Activated CD8-positive, alpha-beta T cell treated with anti-CD3 and anti-CD28 coated beads for 36 hours (primary cell): ENCODE results near the gene SLC35G6. TPM values are rescaled to one million over a fixed set of nuclear protein-coding genes. Genes with fewer than 3 reads are reported as not detected.

ENCODE experiments used
- ATAC-seq: fragments of 200-7000 bp; cut with Tn5 transposase; one replicate; pipeline ENCODE4 v1.10.0; 2021; ENCODE audit warnings: mild to moderate bottlenecking, moderate library complexity
- CTCF ChIA-PET: fragments of 350-600 bp; sonication (Branson Sonifier 250); formaldehyde crosslinking; loops from one replicate; lab custom pipeline; 2021; ENCODE audit warnings: antibody characterized with exemption; lab: Charles Lee
- POLR2A ChIA-PET: fragments of 350-600 bp; sonication (Branson Sonifier 250); formaldehyde crosslinking; loops from one replicate; lab custom pipeline; 2021; ENCODE audit warnings: antibody characterized with exemption; lab: Charles Lee
- DNase-seq: peaks from one replicate; pipeline ENCODE4 v3.0.0-alpha.2; 2020
- H3K27ac Mint-ChIP-seq: one replicate; pipeline ENCODE4 v1.8.0; 2021; ENCODE audit warnings: mild to moderate bottlenecking, mixed read lengths
- H3K27me3 Mint-ChIP-seq: one replicate; pipeline ENCODE4 v1.8.0; 2021; ENCODE audit warnings: mixed read lengths
- H3K36me3 Mint-ChIP-seq: one replicate; pipeline ENCODE4 v1.8.0; 2021; ENCODE audit warnings: low read depth, mixed read lengths
- H3K4me1 Mint-ChIP-seq: one replicate; pipeline ENCODE4 v1.8.0; 2021; ENCODE audit warnings: low read depth, mixed read lengths
- H3K4me3 Mint-ChIP-seq: one replicate; pipeline ENCODE4 v1.8.0; 2021; ENCODE audit warnings: mild to moderate bottlenecking, moderate library complexity, mixed read lengths
- H3K9me3 Mint-ChIP-seq: one replicate; pipeline ENCODE4 v1.8.0; 2021; ENCODE audit warnings: mixed read lengths
- CTCF ChIP-seq: fragments of 200-600 bp; IDR thresholded peaks from one replicate; pipeline ENCODE4 v1.8.0; 2022; ENCODE audit warnings: antibody characterized with exemption, mild to moderate bottlenecking
- intact Hi-C: fragments of 100-400 bp; cut with micrococcal nuclease; formaldehyde crosslinking; loops from one replicate; pipeline ENCODE4 v1.10.0; 2022
- total RNA-seq, 2 experiments: library from RNA; stranded (reverse); gene quantifications; one replicate each; pipeline ENCODE4 v1.2.3, GENCODE V29; 2021

SLC35G6 gene
- total RNA-seq, 2 experiments from 2014 or later: not detected

GRCh38 chr17:7437369-7437863, 43.8 kb upstream of the SLC35G6 start:
- peak overlapping the region; percentile 94 for H3K4me3 Mint-ChIP-seq
- H3K27ac Mint-ChIP-seq: no peak overlapping the region
- ChIA-PET CTCF (interaction anchor here (0.6 to 4.4 kb wide), 33 partner anchors 8 to 152 kb away, joined by 3 to 68 read pairs (median 5); partner anchors contain the start of genes CHRNB1, MPDU1, NEURL4 and POLR2A), POLR2A (interaction anchor here (0.6 to 8.8 kb wide), 21 partner anchors 8 to 396 kb away, joined by 3 to 83 read pairs (median 5); partner anchors contain the start of genes CHRNB1, MPDU1, POLR2A and SENP3)
- H3K36me3 Mint-ChIP-seq: peaks cover 21% of the 10 kb centered on the region
- DNase-seq: peak; percentile 16
- intact Hi-C loops: loop anchor here (5.0 kb wide), 3 partner anchors 45 to 125 kb away; partner anchors contain the start of genes KCTD11, POLR2A, SENP3 and SLC35G6
- H3K4me1 Mint-ChIP-seq: peaks cover 31% of the 10 kb centered on the region
- no peaks in the 10 kb centered on the region for H3K9me3 Mint-ChIP-seq
- no peak for ATAC-seq
- H3K27me3 Mint-ChIP-seq: peaks cover 29% of the 10 kb centered on the region
- no peak for TF ChIP-seq CTCF

GRCh38 chr17:7437950-7438614, 43.2 kb upstream of the SLC35G6 start:
- H3K4me3 Mint-ChIP-seq: peak overlapping the region; percentile 94
- TF ChIP-seq CTCF: no peak
- no peaks in the 10 kb centered on the region for H3K9me3 Mint-ChIP-seq
- intact Hi-C loops: loop anchor here (5.0 kb wide), 3 partner anchors 44 to 124 kb away; partner anchors contain the start of genes KCTD11, POLR2A, SENP3 and SLC35G6
- peaks cover 21% of the 10 kb centered on the region for H3K36me3 Mint-ChIP-seq
- DNase-seq (peak; percentile 72), ATAC-seq (no peak)
- H3K4me1 Mint-ChIP-seq: peaks cover 31% of the 10 kb centered on the region
- ChIA-PET CTCF (interaction anchor here (0.7 to 4.4 kb wide), 6 partner anchors 17 to 123 kb away, joined by 3 to 68 read pairs (median 26); partner anchors contain the start of genes PLSCR3, SLC35G6, TMEM95 and ZBTB4), POLR2A (interaction anchor here (0.5 to 8.8 kb wide), 6 partner anchors 16 to 249 kb away, joined by 3 to 83 read pairs (median 29); partner anchors contain the start of genes POLR2A, SLC35G6, TP53 and ZBTB4)
- peak overlapping the region; percentile 7 for H3K27ac Mint-ChIP-seq
- peaks cover 35% of the 10 kb centered on the region for H3K27me3 Mint-ChIP-seq

GRCh38 chr17:7438656-7439460, 42.4 kb upstream of the SLC35G6 start:
- Mint-ChIP-seq H3K27ac (peak overlapping the region; percentile 20), H3K4me3 (peak overlapping the region; percentile 94), H3K9me3 (no peaks in the 10 kb centered on the region), H3K27me3 (peaks cover 39% of the 10 kb centered on the region), H3K4me1 (peaks cover 31% of the 10 kb centered on the region), H3K36me3 (peaks cover 21% of the 10 kb centered on the region)
- DNase-seq: no peak
- no peak for TF ChIP-seq CTCF
- ChIA-PET POLR2A (interaction anchor here (0.5 to 8.8 kb wide), 7 partner anchors 12 to 249 kb away, joined by 3 to 83 read pairs (median 20); partner anchors contain the start of genes POLR2A, SLC35G6, TP53 and ZBTB4), CTCF (interaction anchor here (0.7 to 4.4 kb wide), 5 partner anchors 16 to 122 kb away, joined by 3 to 68 read pairs (median 48); partner anchors contain the start of genes PLSCR3, SLC35G6, TMEM95 and ZBTB4)
- intact Hi-C loops: loop anchor here (5.0 kb wide), 3 partner anchors 43 to 123 kb away; partner anchors contain the start of genes KCTD11, POLR2A, SENP3 and SLC35G6
- ATAC-seq: no peak

GRCh38 chr17:7439462-7440112, 41.7 kb upstream of the SLC35G6 start, which contains the start of gene FGF11:
TSS of gene FGF11 (plus strand) at chr17:7439512. CDS start at chr17:7439621, 109 bp downstream.
- TF ChIP-seq CTCF: no peak
- CTCF ChIA-PET: interaction anchor here (0.7 to 2.0 kb wide), 5 partner anchors 15 to 83 kb away, joined by 3 to 12 read pairs (median 4); no protein-coding TSS in a partner anchor
- intact Hi-C loops: loop anchor here (5.0 kb wide), 3 partner anchors 43 to 123 kb away; partner anchors contain the start of genes KCTD11, POLR2A, SENP3 and SLC35G6
- H3K27ac Mint-ChIP-seq: peak within 1 kb of the TSS; percentile 70
- POLR2A ChIA-PET: interaction anchor here (1.2 to 8.8 kb wide), 5 partner anchors 13 to 248 kb away, joined by 3 to 83 read pairs (median 20); partner anchors contain the start of genes POLR2A and TP53
- peaks cover 21% of the 10 kb centered on the region for H3K36me3 Mint-ChIP-seq
- ATAC-seq (no peak), DNase-seq (peak; percentile 15)
- peaks cover 31% of the 10 kb centered on the region for H3K4me1 Mint-ChIP-seq
- peaks cover 45% of the 10 kb centered on the region for H3K27me3 Mint-ChIP-seq
- H3K4me3 Mint-ChIP-seq: peak within 1 kb of the TSS; percentile 94
- no peaks in the 10 kb centered on the region for H3K9me3 Mint-ChIP-seq
